ENCODE data around the gene SOS2. TPM values are rescaled to one million over a fixed set of nuclear protein-coding genes. Genes with fewer than 3 reads are reported as not detected.

The SOS2 gene
- total and polyA plus RNA-seq, 2 of the 8 experiments (the other 6 are each of a cell fraction or from before 2014, with no cell fraction given), result 2.8 to 12.7 TPM

DNA sequence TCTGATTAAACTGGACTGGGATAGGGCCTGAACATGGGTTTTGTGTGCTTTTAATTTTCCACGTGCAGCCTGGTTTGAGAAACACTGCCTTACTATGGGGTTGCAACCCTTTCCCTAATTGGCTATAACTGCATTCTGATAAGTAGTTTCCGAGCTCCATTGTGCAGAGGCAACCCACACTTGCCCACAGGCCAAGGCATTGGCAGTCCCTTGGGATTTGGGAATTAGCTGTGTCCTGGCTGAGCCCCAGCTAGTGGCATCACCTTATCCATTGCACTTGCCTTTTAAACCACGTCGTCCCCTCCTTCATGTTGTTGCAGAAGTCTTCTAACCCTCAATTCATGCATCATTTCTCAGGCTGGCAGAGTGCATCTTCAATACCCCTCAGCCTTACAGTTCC, 125.2 kb downstream of the SOS2 start (continued):
- TF ChIP-seq, protein P1, sequence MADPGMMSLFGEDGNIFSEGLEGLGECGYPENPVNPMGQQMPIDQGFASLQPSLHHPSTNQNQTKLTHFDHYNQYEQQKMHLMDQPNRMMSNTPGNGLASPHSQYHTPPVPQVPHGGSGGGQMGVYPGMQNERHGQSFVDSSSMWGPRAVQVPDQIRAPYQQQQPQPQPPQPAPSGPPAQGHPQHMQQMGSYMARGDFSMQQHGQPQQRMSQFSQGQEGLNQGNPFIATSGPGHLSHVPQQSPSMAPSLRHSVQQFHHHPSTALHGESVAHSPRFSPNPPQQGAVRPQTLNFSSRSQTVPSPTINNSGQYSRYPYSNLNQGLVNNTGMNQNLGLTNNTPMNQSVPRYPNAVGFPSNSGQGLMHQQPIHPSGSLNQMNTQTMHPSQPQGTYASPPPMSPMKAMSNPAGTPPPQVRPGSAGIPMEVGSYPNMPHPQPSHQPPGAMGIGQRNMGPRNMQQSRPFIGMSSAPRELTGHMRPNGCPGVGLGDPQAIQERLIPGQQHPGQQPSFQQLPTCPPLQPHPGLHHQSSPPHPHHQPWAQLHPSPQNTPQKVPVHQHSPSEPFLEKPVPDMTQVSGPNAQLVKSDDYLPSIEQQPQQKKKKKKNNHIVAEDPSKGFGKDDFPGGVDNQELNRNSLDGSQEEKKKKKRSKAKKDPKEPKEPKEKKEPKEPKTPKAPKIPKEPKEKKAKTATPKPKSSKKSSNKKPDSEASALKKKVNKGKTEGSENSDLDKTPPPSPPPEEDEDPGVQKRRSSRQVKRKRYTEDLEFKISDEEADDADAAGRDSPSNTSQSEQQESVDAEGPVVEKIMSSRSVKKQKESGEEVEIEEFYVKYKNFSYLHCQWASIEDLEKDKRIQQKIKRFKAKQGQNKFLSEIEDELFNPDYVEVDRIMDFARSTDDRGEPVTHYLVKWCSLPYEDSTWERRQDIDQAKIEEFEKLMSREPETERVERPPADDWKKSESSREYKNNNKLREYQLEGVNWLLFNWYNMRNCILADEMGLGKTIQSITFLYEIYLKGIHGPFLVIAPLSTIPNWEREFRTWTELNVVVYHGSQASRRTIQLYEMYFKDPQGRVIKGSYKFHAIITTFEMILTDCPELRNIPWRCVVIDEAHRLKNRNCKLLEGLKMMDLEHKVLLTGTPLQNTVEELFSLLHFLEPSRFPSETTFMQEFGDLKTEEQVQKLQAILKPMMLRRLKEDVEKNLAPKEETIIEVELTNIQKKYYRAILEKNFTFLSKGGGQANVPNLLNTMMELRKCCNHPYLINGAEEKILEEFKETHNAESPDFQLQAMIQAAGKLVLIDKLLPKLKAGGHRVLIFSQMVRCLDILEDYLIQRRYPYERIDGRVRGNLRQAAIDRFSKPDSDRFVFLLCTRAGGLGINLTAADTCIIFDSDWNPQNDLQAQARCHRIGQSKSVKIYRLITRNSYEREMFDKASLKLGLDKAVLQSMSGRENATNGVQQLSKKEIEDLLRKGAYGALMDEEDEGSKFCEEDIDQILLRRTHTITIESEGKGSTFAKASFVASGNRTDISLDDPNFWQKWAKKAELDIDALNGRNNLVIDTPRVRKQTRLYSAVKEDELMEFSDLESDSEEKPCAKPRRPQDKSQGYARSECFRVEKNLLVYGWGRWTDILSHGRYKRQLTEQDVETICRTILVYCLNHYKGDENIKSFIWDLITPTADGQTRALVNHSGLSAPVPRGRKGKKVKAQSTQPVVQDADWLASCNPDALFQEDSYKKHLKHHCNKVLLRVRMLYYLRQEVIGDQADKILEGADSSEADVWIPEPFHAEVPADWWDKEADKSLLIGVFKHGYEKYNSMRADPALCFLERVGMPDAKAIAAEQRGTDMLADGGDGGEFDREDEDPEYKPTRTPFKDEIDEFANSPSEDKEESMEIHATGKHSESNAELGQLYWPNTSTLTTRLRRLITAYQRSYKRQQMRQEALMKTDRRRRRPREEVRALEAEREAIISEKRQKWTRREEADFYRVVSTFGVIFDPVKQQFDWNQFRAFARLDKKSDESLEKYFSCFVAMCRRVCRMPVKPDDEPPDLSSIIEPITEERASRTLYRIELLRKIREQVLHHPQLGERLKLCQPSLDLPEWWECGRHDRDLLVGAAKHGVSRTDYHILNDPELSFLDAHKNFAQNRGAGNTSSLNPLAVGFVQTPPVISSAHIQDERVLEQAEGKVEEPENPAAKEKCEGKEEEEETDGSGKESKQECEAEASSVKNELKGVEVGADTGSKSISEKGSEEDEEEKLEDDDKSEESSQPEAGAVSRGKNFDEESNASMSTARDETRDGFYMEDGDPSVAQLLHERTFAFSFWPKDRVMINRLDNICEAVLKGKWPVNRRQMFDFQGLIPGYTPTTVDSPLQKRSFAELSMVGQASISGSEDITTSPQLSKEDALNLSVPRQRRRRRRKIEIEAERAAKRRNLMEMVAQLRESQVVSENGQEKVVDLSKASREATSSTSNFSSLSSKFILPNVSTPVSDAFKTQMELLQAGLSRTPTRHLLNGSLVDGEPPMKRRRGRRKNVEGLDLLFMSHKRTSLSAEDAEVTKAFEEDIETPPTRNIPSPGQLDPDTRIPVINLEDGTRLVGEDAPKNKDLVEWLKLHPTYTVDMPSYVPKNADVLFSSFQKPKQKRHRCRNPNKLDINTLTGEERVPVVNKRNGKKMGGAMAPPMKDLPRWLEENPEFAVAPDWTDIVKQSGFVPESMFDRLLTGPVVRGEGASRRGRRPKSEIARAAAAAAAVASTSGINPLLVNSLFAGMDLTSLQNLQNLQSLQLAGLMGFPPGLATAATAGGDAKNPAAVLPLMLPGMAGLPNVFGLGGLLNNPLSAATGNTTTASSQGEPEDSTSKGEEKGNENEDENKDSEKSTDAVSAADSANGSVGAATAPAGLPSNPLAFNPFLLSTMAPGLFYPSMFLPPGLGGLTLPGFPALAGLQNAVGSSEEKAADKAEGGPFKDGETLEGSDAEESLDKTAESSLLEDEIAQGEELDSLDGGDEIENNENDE (IDR thresholded peaks at IDR 0.05; ENCODE audit: insufficient replicate concordance, low read length), result no peak
- 0 out of 3 replicates have a peak, but pooled peaks of 1 of the 2 experiments have one; percentile 15 for TF ChIP-seq POLR2A (IDR thresholded peaks at IDR 0.05; ENCODE audit: control extremely low read depth in 1 of 2, low read depth in 2 of 2, low read length in 2 of 2)
- no peak for TF ChIP-seq BCL11A (IDR thresholded peaks at IDR 0.05; ENCODE audit: low read depth in 2 of 2, low read length in 2 of 2)
- no peak for TF ChIP-seq RXRA (IDR thresholded peaks at IDR 0.05; ENCODE audit: insufficient read depth, low read depth, low read length)
- TF ChIP-seq KDM5A (IDR thresholded peaks at IDR 0.05; ENCODE audit: low read length), result no peak
- no peak for TF ChIP-seq TBP (IDR thresholded peaks at IDR 0.05; ENCODE audit: low read depth, low read length)
- TF ChIP-seq RFX5 (IDR thresholded peaks at IDR 0.05; ENCODE audit: borderline replicate concordance, low read depth, low read length), result no peak
- no peak for TF ChIP-seq EP300 (IDR thresholded peaks at IDR 0.05; ENCODE audit: borderline replicate concordance in 1 of 2, low read depth in 2 of 2, low read length in 2 of 2)

Data from H1 (cell line).